H4 (cell line): ENCODE results near the gene EML6. TPM values are rescaled to one million over a fixed set of nuclear protein-coding genes. Genes with fewer than 3 reads are reported as not detected.
A peak's percentile ranks its signal among the peaks of the same experiment; 100 is the strongest.

ENCODE experiments used
- DNase-seq: peaks from one replicate; pipeline ENCODE4 v3.0.0-alpha.2; 2015; ENCODE audit warnings: low spot score
- total RNA-seq: library from RNA; depleted of rRNA; stranded (reverse); fragments of >200 nt; shearing (Covaris generic); gene quantifications from 2 replicates; pipeline ENCODE4 v1.2.3, GENCODE V29; 2014

EML6 gene
- total RNA-seq, 1 experiment from 2014 or later: 2.9 TPM

DNA sequence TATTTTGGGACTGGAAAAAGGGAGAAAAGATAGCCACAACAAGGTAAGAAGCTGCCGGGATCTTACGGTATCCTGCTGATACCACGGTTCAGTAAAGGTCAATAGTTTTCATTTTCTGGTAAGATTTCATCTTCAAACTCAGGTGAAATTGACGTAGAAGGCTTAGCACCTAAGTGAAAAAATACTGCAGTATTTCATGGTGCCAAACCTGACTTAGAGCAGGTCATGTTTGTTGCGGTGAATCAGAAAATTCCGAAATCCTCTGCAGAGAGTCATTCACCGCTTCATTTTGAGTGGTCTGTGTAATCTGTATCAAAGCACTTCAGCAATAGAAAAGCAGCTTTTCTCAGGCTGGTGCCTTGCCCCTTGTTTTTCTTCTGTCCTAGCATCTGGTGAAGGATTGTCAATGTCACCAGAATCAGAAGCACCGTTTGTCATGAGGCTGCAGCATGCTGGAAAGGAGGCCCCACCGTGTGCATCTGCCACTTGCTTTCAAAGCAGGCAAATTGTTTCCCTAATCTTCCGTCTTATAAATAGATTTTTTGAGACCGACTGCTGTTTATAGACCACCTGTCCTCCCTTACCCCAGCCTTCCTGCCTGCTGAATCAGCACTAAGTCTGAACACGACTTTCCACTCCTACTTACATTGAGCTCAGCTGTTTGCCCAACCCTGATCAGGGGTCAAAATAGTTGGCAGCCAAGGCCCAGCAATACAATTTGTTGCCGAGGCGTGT lies 156.3 kb downstream of the EML6 start:
- no peak for DNase-seq

DNA sequence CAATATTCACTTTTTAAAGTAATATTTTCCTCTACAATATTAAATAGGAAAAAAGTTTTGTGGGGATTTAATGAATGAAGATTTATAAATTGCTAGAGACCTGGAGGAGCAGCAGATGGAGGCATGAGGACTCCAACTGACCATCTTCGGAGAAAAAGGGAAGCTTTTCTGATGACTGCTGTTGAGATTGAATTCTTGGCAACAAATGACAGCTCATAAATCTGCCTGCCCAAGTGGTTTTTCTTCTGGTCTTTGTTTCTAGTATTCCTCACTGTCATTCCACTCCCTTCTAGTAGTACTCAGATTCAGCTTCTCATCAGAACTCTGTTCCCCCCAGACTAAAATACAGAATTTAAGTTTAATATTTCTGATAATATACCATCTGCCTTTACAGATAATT lies 157.0 kb downstream of the EML6 start:
- no peak for DNase-seq

DNA sequence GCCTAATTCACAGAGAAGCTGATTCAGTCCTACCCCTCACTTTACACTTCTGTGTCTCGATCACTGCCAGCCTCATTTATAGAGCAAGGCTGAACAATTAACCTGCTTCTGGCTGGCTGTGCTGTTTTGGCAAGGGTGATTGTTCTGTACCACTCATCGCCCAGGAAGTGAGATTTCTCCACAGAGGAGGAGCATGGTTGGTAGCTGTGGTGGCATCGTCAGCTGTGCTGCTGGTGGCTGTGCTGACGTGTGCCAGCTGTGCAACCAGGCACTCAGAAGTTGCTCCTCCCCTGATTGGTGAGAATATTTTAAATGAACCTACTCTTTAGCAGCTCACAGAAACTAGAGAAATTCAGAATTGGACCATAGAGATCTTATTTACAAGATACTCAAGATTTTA lies 158.3 kb downstream of the EML6 start:
- peak; percentile 28 for DNase-seq

DNA sequence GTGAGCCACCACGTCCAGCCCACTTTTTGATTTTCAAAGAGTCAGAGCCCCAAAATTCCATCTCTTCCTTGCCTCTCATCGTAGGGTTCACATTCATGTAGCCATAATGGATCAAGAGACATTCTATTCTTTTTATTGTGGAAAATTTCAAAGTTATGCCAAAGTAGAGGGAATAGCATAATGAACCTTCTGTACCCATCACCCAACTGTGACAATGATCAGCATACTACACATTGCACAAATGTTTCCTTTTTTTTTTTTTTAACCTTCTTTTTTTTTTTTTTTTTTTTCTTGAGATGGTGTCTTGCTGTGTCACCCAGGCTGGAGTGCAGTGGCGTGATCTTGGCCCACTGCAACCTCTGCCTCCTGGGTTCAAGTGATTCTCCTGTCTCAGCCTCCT lies 162.4 kb downstream of the EML6 start:
- DNase-seq: no peak

DNA sequence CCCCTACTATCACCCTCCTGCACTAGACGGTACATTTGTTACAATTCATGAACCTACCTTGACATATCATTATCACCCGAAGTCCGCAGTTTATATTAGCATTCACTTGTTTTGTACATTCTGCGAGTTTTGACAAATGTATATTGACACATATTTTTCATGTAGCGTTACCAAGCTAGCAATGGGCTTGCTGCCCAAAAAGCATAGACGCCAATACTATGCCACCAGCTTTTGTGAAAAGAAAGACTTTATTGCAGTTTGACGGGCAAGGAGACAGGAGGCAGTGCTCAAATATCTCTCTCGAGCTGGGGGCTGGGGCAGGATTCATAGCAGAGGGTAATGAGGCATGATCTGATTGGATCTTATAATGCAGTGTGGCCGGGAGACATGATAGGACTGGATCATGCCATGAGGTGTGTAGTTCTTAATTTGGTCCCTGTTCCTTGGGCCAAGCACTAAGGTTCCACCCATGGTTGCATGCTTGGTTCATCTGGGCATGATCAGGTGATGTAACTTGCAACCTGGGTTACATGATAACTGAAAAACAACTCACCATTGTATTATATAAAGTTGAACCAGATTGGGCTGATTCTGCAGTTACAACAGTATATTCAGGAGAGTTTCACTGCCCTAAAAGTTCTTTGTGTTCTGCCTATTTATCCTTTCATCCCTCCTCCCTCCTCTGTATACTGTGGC lies 164.5 kb downstream of the EML6 start:
- DNase-seq: no peak

DNA sequence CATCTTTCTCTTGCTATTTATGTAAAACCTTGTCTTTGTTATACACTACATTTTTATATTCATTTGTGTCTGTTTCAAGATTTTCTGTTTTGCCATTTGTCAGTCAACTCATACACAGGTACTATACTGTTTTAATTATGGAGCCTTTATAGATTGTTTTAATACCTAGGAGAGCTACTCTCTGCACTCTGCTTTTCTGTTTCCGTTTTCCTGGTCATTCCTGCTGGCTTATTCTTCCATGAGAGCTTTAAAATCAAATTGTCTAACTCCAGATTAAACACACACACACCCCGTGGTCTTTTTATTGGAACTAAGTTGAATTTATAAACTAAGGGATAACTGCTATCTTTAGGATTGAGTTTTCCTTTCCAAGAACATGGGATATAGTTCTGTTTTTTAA lies 165.6 kb downstream of the EML6 start:
- no peak for DNase-seq

DNA sequence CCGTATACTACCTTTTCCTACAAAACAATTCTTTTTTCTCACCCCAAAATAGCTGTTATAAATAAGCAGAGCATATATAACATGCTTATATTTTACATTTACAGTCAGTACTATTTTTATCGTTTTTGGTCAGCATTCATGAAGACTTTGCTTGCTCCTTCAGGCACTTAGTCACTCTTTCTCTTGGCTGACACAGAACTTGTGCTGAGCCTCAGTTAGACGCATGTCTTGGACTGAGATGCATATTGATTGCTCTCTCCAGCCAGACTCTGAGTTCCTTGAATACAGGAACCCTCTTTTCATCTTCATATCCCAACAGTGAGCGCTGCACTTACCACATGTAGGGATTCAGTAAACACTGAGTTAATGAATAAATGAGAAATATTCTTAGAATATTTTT lies 168.4 kb downstream of the EML6 start:
- no peak for DNase-seq

DNA sequence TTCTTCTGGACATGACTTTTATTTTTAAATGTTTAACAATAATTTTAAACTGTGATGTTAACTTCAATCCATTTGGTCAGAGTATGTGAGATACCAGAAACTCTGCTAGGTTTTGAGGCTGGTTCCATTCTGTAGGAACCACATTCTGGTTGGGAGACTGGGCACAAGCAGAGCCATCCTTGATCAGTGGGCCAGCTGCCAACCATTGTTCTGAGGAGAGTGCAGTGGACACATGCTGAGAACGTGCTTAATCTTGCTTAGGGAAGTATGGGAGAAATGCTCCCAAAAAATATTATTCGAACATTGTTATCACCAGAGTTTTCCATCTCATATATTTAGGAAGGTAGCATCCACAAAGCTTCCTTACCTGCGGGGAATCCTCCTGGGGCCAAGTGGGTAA lies 171.0 kb downstream of the EML6 start:
- no peak for DNase-seq

DNA sequence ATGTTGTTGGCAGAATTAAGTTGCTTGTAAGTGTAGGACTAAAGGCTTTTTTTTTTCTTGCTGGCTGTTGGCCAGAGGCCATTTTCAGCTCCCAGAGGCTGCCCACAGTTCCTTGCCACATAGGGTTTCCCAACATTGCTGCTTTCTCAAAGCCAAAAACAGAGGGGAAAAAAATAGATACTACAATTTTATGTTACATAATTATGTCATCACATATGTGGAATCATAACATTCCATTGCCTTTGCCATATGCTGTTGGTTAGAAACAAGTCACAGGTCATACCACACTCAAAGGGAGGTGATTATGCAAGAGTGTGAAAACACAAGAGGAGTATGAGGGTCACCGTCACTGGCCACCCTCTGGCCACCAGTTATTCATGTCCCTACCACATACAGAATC lies 172.3 kb downstream of the EML6 start:
- no peak for DNase-seq

DNA sequence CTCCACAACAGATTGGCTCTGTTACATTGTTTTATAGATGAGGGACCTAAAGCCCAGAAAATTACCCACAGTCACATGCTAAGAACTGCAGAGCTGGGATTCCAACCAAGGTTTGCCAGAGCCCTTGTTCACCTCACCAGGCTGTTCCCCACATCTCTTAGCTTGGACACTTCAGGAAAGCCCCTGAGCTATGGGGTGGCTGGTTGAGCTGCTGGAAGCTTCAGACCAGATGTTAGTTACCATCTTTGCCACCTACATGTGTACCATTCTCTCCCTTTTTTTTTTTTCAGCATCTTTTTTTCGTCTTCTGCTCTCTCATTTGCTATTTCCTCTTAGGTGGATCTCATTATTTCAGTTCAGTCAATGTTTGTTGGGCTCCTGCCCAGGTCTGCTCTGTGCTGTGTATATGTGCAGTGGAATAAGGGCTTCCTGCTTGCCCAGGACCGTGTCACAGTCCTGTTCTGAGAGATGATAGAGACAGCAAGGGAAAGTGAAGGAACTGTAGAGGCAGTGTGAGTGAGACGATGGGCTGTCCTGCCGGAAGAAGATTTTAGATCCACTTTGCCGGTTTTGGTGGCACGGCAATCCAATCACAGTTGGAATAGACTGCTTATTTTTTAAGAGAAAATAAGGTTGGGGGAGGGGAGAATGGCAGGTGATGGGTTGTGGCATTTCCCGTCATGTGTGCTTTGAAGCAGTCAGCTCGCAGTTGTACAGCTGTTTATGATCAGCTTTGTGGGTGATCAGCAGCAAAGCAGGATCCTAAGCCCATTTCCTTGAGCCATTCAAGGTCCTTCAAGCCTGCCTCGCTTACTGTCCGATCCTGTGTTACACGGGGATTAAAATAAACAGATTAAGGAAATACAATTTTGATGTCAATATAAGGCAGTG lies 174.2 kb downstream of the EML6 start:
- DNase-seq: no peak

DNA sequence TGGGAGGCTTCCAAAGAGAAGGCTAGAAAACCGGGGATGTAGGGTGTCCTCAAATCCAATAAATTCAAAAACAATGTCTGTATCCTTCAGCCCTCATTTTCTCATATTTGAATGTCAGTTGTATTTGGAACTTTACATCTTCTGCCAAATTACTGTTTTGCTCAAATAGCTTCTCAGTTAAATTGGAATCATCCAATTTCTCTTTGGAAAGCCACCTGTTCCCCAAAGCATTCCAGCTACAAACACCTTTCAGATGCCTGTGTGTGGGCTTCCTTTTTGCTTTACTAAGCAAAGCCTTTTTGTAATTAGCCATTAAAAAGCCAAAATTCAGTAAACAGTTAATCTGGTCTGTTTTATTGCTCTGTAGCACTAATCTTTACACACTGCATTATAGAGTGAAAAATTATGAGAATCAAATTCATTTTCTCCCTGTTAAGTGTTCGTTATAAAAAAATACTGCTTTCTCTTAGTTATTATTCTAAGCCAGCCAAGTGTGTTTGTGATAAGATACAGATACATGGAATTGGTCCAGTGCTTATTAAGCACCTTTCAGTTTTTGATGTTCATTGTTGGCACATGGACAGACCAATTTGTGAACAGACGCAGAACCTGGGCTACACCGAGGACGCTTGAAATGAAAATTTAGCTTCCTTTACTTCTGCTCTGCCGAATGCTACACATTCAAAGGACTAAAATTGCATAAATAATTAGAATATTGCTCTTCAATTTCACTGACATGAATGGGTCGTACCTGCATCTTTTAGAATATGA lies 175.2 kb downstream of the EML6 start:
- DNase-seq: no peak

DNA sequence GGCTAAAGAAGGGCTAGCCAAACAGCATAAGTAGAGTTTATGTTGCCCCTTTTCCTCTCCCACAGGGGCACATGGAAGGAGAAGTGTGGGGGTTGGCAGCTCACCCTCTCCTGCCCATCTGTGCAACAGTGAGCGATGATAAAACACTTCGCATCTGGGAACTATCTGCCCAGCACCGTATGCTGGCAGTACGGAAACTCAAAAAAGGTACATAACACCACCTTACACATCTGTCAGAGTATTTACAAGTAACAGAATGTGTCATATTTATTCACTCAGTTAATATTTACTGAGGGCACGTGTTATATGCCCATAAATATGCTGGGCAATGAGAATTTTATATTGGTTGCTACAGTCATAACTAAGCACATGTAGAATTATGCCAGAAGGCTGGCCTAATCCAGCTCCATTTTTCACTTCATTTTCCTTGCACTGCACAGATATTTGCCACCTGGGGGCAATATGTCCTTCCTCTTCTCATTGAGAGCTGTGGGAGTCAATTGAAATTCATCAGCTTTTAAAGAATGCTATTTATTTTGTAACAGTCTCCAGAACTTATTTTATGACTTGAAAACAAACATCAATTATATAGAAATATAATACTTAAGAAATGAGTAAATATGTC lies 176.2 kb downstream of the EML6 start:
- DNase-seq: peak; percentile 43

DNA sequence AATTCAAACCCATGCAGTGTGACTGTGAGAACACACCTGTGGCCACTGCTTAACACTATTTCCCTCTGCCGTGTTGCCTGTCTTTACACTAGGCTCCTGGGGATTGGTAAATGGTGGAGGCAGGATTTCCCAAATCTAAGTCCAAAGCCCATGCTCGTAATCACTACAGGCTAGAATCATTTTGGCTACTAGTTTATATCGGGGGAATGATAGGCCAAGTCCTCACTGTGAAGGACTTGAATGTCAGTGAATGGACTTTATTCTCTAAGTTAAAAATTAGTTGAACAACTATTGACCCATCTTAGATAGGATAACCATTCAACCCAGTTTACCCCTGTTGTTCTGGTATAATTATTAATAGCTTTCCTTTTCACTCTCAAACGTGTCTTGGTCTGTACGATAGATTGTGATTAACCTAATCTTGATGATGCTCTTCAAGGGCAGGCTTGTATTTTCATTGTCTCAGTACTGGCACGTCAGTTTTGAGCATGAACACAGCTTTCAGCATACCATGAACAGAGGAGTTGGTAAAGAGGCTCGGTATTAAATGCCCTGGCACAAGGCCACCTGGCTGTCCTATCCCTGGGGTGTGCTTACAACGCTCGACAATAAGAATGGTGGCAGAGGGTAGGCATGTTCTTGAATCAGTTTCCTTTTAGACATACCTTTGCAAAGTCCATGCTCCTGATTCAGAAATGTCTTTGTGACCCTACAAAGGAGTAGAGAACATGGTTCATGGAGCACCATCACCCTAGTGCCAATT lies 177.9 kb downstream of the EML6 start:
- DNase-seq: no peak

DNA sequence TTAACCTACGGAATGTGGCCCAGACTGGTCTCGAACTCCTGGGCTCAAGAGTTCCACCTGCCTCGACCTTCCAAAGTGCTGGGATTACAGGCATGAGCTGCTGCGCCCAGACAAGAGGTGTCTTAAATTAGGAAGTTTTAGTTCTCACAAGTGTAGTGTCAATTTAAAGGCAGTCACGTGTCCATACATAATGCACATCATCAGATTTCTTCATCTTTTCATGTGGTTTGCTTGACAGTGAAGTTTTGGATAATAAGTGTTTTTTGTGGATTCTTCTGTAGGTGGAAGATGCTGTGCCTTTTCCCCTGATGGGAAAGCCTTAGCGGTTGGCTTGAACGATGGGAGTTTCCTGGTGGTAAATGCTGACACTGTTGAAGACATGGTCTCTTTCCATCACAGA lies 179.3 kb downstream of the EML6 start:
- no peak for DNase-seq

DNA sequence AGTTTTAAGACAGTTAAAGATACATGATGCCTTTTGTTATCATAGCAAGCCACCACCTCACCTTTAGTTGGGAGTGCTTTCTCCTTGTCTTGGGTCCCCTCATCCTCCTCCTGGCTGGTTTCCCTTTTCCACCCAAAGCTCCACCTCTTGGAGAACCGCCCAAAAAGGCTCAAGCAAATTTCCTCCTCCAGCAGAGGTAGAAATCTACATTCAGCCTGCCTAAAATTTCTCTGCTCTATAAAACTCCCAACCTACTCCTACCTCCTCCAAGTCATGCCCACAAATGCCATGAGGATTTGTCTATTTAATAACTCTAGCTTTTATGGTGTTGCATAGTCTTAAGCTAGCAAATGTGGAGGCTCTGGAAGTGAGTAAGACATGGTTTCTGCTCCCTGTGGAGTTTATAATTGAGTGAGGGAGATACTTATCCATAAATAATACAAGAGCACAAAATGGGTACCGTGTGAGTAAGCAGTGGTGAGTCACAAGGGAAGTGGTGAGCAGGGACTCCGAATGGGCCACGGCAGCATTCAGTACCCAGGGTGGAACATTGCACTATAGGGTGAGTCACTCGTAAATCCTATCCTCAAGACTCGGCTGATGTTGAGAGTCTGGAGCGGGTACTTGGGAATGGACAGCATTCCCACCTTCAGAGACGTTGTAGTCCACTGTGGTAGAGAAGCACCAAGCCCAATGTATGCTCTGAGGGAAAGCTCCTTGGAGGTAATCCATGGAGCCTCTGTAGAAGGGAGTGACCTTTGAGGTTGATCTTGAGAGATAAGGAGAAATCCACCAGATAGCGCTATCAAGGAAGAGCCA lies 180.5 kb downstream of the EML6 start:
- peak; percentile 99 for DNase-seq

DNA sequence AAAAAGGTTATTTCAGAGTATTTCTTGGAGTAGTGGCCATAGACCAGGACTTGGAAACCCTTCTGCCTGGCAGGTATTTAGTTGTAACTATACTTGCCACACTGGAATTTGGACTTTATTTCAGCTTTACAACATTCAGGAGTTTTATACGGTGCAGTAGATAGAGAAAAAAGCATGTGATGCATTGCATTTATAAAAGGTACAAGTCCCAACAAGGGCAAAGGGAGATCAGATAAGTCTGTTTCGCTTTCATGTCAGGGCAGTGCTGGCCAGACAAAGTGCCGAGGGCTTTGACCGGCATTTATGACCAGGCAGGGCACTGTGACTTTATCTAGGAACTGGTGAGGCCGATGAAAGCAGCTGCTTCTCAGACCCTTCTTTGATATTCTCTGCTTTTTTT lies 181.4 kb downstream of the EML6 start:
- no peak for DNase-seq

DNA sequence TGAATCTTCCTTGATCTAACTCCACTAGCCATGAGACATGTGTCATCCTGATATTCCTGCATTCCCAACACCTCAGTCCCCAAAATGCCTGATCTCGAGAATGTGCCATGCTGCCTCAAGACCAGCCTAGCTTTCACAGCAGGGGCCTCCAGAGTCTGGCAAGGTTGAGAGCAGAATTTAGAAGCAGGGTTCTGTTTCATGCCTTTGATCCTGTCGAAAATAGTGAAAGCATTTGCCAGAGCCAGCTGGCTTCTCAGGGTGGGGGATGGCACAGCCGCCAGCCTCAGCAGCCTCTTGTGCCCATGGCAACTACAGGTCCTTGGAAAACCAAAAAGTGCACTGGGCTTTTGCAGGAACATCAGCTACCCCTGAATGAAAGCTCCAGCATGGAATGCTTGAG lies 183.3 kb downstream of the EML6 start:
- DNase-seq: no peak

DNA sequence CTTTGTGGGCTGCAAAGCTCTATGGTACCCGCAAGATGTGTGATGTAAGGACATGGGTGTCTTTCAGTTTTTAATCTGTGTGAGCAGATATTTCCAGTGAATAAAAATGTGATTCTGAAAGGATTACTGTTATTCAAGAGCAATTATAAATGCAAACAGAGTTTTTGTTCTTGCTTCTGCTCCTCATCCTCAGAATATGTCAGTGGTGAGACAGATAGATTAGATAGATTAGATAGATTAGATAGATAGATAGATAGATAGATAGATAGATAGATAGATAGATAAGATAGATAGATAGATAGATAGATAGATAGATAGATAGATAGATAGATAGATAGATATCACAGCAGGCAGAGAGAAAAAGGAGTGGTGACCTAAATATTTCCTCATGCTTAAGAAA lies 184.2 kb downstream of the EML6 start:
- DNase-seq: no peak

DNA sequence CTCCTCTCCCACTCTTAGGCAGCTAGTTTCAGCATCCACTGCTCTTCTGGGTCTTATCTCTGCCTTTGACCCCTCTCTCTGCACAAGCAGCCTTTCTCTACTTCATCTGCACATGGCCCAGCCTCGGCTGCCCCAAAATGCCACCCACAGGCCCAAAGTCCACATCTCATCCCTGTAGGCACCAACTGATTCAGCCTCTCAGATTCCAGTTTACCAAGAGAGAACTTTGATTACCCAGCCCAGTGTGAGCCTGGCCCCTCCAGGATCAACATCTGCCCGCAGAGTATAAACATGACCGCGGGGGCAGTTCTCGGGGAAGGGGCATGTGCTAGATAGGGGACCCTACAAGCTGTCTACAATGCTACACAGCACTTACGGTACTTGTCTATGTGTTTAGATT lies 185.1 kb downstream of the EML6 start:
- no peak for DNase-seq

DNA sequence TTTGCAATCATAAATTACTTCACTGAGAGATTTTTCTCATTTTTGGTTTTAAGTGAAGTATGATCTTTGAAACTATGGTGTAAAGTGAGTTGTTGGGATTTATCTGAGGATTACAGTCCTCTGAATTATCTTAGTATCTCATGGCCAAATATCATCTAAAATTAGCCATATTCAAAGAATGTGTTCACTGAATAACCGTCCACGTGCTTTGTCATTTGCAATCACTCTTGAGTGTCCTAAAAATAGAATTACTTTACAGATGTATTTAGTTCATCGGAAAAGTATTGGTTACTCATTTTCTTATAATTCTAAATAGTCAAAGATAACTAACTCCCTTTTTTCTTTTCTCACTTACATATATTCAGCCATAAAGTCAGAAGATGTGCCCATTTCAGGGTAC lies 185.5 kb downstream of the EML6 start:
- no peak for DNase-seq
